Vagina (tissue), 2 donors: ENCODE results near the gene TRIM68.

Source experiments
- POLR2A ChIP-seq, 2 donors: fragments of 450-650 bp; IDR thresholded peaks; one replicate each; pipeline ENCODE4 v1.6.1; 2017; ENCODE audit warnings: antibody characterized with exemption in 2 of 2, mild to moderate bottlenecking in 2 of 2, moderate library complexity in 2 of 2
- TF ChIP-seq, protein P1 (sequence below), 3 experiments: fragments of 450-650 bp in 2 of 3; fragments of 200-600 bp in 1 of 3; sonication (generic) in 1 of 3; IDR thresholded peaks; one replicate each; pipeline ENCODE4 v1.5.1; 2017 to 2019; ENCODE audit warnings: antibody characterized with exemption in 3 of 3, mild to moderate bottlenecking in 2 of 3, moderate library complexity in 2 of 3

DNA sequence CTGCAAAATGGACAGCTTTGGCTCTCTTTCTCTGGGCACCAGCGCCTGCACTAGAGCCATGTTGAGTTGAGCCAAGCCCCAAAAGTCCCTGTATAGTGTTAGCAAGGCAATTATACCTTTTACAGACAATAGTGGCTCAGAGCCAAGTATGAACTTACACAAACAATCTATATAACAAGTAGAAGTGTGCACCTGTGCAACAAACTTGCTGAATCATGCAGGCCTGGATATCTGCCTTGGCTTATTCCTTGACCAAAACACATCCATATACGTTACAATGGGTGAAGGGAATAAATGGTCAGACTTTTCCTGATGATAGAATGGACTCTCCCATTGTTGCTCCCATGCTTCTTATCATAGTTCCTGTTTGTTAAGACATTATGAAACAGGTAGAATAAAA is 30.3 kb downstream of the TRIM68 start:
- TF ChIP-seq, protein P1, sequence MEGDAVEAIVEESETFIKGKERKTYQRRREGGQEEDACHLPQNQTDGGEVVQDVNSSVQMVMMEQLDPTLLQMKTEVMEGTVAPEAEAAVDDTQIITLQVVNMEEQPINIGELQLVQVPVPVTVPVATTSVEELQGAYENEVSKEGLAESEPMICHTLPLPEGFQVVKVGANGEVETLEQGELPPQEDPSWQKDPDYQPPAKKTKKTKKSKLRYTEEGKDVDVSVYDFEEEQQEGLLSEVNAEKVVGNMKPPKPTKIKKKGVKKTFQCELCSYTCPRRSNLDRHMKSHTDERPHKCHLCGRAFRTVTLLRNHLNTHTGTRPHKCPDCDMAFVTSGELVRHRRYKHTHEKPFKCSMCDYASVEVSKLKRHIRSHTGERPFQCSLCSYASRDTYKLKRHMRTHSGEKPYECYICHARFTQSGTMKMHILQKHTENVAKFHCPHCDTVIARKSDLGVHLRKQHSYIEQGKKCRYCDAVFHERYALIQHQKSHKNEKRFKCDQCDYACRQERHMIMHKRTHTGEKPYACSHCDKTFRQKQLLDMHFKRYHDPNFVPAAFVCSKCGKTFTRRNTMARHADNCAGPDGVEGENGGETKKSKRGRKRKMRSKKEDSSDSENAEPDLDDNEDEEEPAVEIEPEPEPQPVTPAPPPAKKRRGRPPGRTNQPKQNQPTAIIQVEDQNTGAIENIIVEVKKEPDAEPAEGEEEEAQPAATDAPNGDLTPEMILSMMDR (IDR thresholded peaks at IDR 0.05): no peak
- no peak for TF ChIP-seq POLR2A (IDR thresholded peaks at IDR 0.05)
